Bronchial epithelial cell (primary cell): ENCODE data around the gene OGFOD1. TPM values are rescaled to one million over a fixed set of nuclear protein-coding genes. Genes with fewer than 3 reads are reported as not detected.

ENCODE experiments used
- DNase-seq: peaks from one replicate; pipeline ENCODE4 v3.0.0-alpha.2; 2010; ENCODE audit warnings: low read depth
- FAIRE-seq: peaks from 2 replicates; lab custom pipeline; 2011; peaks lifted over from hg19 to GRCh38; lab: Jason Lieb, UNC
- H3K27me3 ChIP-seq: 2 replicates; pipeline ENCODE4 v1.5.1; 2011; ENCODE audit warnings: low read length; ENCODE audit not compliant: control insufficient read depth, insufficient read depth
- H3K36me3 ChIP-seq: 2 replicates; pipeline ENCODE4 v1.5.1; 2011; ENCODE audit warnings: low read length; ENCODE audit not compliant: control insufficient read depth, insufficient read depth
- H3K4me3 ChIP-seq: 2 replicates; pipeline ENCODE4 v1.5.1; 2011; ENCODE audit warnings: mild to moderate bottlenecking, low read depth, low read length, control low read depth
- CTCF ChIP-seq: IDR thresholded peaks from 2 replicates; pipeline ENCODE4 v1.5.1; 2011; ENCODE audit warnings: mild to moderate bottlenecking, moderate library complexity, low read length, control low read depth, inconsistent platforms; ENCODE audit not compliant: insufficient read depth, severe bottlenecking
- total RNA-seq: library from RNA; depleted of rRNA; stranded (reverse); fragments of >200 nt; gene quantifications from 2 replicates; pipeline ENCODE4 v1.2.1, GENCODE V29; 2014

Gene OGFOD1
- total RNA-seq, 1 donor from 2014 or later: 30.0 TPM

- FAIRE-seq: no peak
- TF ChIP-seq CTCF: no peak
- no peaks in the 10 kb centered on the region for H3K36me3 ChIP-seq
These were observed 30.7 kb upstream of the OGFOD1 start for GRCh38 chr16:56420613-56421012.

GRCh38 chr16:56421313-56421712, 30.0 kb upstream of the OGFOD1 start:
- FAIRE-seq (no peak), DNase-seq (no peak)
- H3K36me3 ChIP-seq: no peaks in the 10 kb centered on the region
- TF ChIP-seq CTCF: no peak
- no peaks in the 10 kb centered on the region for H3K27me3 ChIP-seq
- H3K4me3 ChIP-seq: no peak overlapping the region

More at GRCh38 chr16:56420613-56421012, 30.7 kb upstream of the OGFOD1 start:
- Histone ChIP-seq H3K27me3 (no peaks in the 10 kb centered on the region), H3K4me3 (no peak overlapping the region)
- no peak for DNase-seq

- Histone ChIP-seq H3K4me3 (no peak overlapping the region), H3K36me3 (no peaks in the 10 kb centered on the region), H3K27me3 (no peaks in the 10 kb centered on the region)
- no peak for DNase-seq
- FAIRE-seq: no peak
- TF ChIP-seq CTCF: no peak
These were observed 29.2 kb upstream of the OGFOD1 start for GRCh38 chr16:56421976-56422669.

GRCh38 chr16:56422896-56423441, 28.4 kb upstream of the OGFOD1 start:
- TF ChIP-seq CTCF: no peak
- Histone ChIP-seq H3K36me3 (no peaks in the 10 kb centered on the region), H3K27me3 (no peaks in the 10 kb centered on the region), H3K4me3 (no peak overlapping the region)
- DNase-seq (no peak), FAIRE-seq (no peak)

GRCh38 chr16:56423584-56424403, 27.6 kb upstream of the OGFOD1 start:
- DNase-seq (no peak), FAIRE-seq (no peak)
- no peak for TF ChIP-seq CTCF
- H3K27me3 ChIP-seq: no peaks in the 10 kb centered on the region
- H3K36me3 ChIP-seq: no peaks in the 10 kb centered on the region
- peak overlapping the region; percentile 72 for H3K4me3 ChIP-seq
